ENCODE data around the gene SLC1A1.

The SLC1A1 gene

GRCh38 chr9:4508246-4508906 lies 18.1 kb downstream of the SLC1A1 start (continued):
- no peak for TF ChIP-seq ZNF8 (CRISPR knock-in tag; IDR thresholded peaks at IDR 0.05)

GRCh38 chr9:4508907-4509589 lies 18.8 kb downstream of the SLC1A1 start:
- TF ChIP-seq TOX (CRISPR knock-in tag; IDR thresholded peaks at IDR 0.05; ENCODE audit: borderline replicate concordance) (no peak), ZFP3 (CRISPR knock-in tag; IDR thresholded peaks at IDR 0.05) (peak; percentile 92)
- no peak for ATAC-seq

GRCh38 chr9:4509590-4509984 lies 19.3 kb downstream of the SLC1A1 start:
- no peak for ATAC-seq
- TF ChIP-seq GLIS3 (CRISPR knock-in tag; IDR thresholded peaks at IDR 0.05) (no peak), SNAI2 (CRISPR knock-in tag; IDR thresholded peaks at IDR 0.05) (no peak), PATZ1 (CRISPR knock-in tag; IDR thresholded peaks at IDR 0.05; ENCODE audit: borderline replicate concordance) (no peak), PPARA (CRISPR knock-in tag; IDR thresholded peaks at IDR 0.05; ENCODE audit: borderline replicate concordance) (no peak), ZFP30 (CRISPR knock-in tag; IDR thresholded peaks at IDR 0.05) (no peak), ARNTL (CRISPR knock-in tag; IDR thresholded peaks at IDR 0.05; ENCODE audit: borderline replicate concordance, low read depth) (no peak), CSDC2 (CRISPR knock-in tag; IDR thresholded peaks at IDR 0.05) (no peak), TSHZ2 (CRISPR knock-in tag; IDR thresholded peaks at IDR 0.05) (no peak), BACH2 (CRISPR knock-in tag; IDR thresholded peaks at IDR 0.05; ENCODE audit: borderline replicate concordance) (no peak), POU6F1 (CRISPR knock-in tag; IDR thresholded peaks at IDR 0.05; ENCODE audit: borderline replicate concordance, low read depth) (no peak), ZNF8 (CRISPR knock-in tag; IDR thresholded peaks at IDR 0.05) (no peak), ZFP3 (CRISPR knock-in tag; IDR thresholded peaks at IDR 0.05) (no peak), CSRNP3 (CRISPR knock-in tag; IDR thresholded peaks at IDR 0.05) (no peak), ESRRG (CRISPR knock-in tag; IDR thresholded peaks at IDR 0.05) (no peak), CREB5 (CRISPR knock-in tag; IDR thresholded peaks at IDR 0.05; ENCODE audit: low read depth) (no peak), ZC3H10 (CRISPR knock-in tag; IDR thresholded peaks at IDR 0.05) (no peak), ZNF565 (CRISPR knock-in tag; conservative IDR thresholded peaks at IDR 0.05; ENCODE audit: low read depth) (no peak), RARB (CRISPR knock-in tag; IDR thresholded peaks at IDR 0.05) (no peak), ISL1 (CRISPR knock-in tag; IDR thresholded peaks at IDR 0.05) (no peak), ZNF70 (CRISPR knock-in tag; IDR thresholded peaks at IDR 0.05) (no peak)

All from SK-N-SH treated with all-trans-retinoic acid at 6 μM for 48 hours (cell line).